Superior temporal gyrus (tissue), 1 donor: Measurements from ENCODE around the gene USP34.
"Not testable (repeated sequence)": the region's sequence is repeated elsewhere in the genome, so short reads cannot be mapped to it uniquely, and the experiment has no call there.

Experiments
- DNase-seq: peaks from one replicate; pipeline ENCODE4 v3.0.0-alpha.2; 2016; ENCODE audit errors: extremely low spot score

Gene USP34

GRCh38 chr2:61157371-61158003, 313.4 kb downstream of the USP34 start:
- DNase-seq = no peak

GRCh38 chr2:61151436-61151835, 319.5 kb downstream of the USP34 start:
- DNase-seq = no peak

- no peak for DNase-seq
Observed at GRCh38 chr2:61149074-61149473, 321.8 kb downstream of the USP34 start.

GRCh38 chr2:61148091-61148490, 322.8 kb downstream of the USP34 start:
- not testable (repeated sequence) for DNase-seq

GRCh38 chr2:61145990-61146389, 324.9 kb downstream of the USP34 start:
- DNase-seq = no peak

GRCh38 chr2:61144697-61145268, 326.1 kb downstream of the USP34 start:
- peak; percentile 99 for DNase-seq

- DNase-seq = no peak
Observed at GRCh38 chr2:61141151-61141550, 329.7 kb downstream of the USP34 start.

- no peak for DNase-seq
Observed at GRCh38 chr2:61138859-61139258, 332.0 kb downstream of the USP34 start.
